Mesenchymal stem cell (in vitro differentiated cells and primary cell): ENCODE measurements around the gene SLC35E1.

ENCODE experiments used
- DNase-seq: peaks from one replicate; pipeline ENCODE4 v3.0.0-alpha.2; 2013
- H2AFZ ChIP-seq: one replicate; pipeline ENCODE4 v1.6.1; 2013; ENCODE audit warnings: low read depth, mild to moderate bottlenecking, control low read depth, inconsistent platforms, low read length, moderate library complexity
- H2AK5ac ChIP-seq: 2 replicates; pipeline ENCODE4 v1.6.1; 2013; ENCODE audit warnings: low read length, moderate library complexity, mild to moderate bottlenecking, inconsistent platforms; ENCODE audit not compliant: severe bottlenecking
- H2BK120ac ChIP-seq: one replicate; pipeline ENCODE4 v1.6.1; 2013; ENCODE audit warnings: low read depth, mild to moderate bottlenecking, inconsistent platforms, low read length, moderate library complexity
- H2BK12ac ChIP-seq, 2 experiments: one replicate each; pipeline ENCODE4 v1.6.1; 2013; ENCODE audit warnings: inconsistent platforms in 2 of 2, low read length in 2 of 2, mild to moderate bottlenecking in 2 of 2, moderate library complexity in 2 of 2, control low read depth in 1 of 2
- H2BK15ac ChIP-seq: one replicate; pipeline ENCODE4 v1.6.1; 2013; ENCODE audit warnings: mild to moderate bottlenecking, low read depth, inconsistent platforms; ENCODE audit not compliant: poor library complexity, severe bottlenecking
- H2BK5ac ChIP-seq: 2 replicates; pipeline ENCODE4 v1.6.1; 2013; ENCODE audit warnings: low read depth, mild to moderate bottlenecking, low read length, control low read depth, inconsistent platforms; ENCODE audit not compliant: poor library complexity, severe bottlenecking
- H3K14ac ChIP-seq, 2 experiments: one replicate each; pipeline ENCODE4 v1.6.1; 2013; ENCODE audit warnings: inconsistent platforms in 2 of 2, low read length in 2 of 2, control low read depth in 1 of 2, mild to moderate bottlenecking in 1 of 2, moderate library complexity in 1 of 2
- H3K18ac ChIP-seq, 2 experiments: one replicate each; pipeline ENCODE4 v1.6.1; 2013; ENCODE audit warnings: inconsistent platforms in 2 of 2, low read length in 2 of 2, control low read depth in 1 of 2, low read depth in 1 of 2, mild to moderate bottlenecking in 1 of 2
- H3K23ac ChIP-seq, 2 experiments: one replicate each; pipeline ENCODE4 v1.6.1; 2013; ENCODE audit warnings: inconsistent platforms in 2 of 2, low read length in 2 of 2, mild to moderate bottlenecking in 2 of 2, moderate library complexity in 2 of 2, control low read depth in 1 of 2
- H3K27ac ChIP-seq: 2 replicates; pipeline ENCODE4 v1.5.1; 2013; ENCODE audit warnings: mild to moderate bottlenecking, moderate library complexity, low read length, control low read depth, inconsistent platforms; ENCODE audit not compliant: poor library complexity, severe bottlenecking
- H3K27me3 ChIP-seq, 2 experiments: 2 replicates each; pipeline versions ENCODE4 v1.6.1 to v1.7.0; 2013; ENCODE audit warnings: low read length in 2 of 2, mild to moderate bottlenecking in 2 of 2, moderate library complexity in 2 of 2, control low read depth in 1 of 2, inconsistent platforms in 1 of 2; ENCODE audit not compliant: control insufficient read depth in 1 of 2, insufficient read depth in 1 of 2
- H3K36me3 ChIP-seq, 2 experiments: 2 replicates each; pipeline versions ENCODE4 v1.6.1 to v1.7.0; 2013; ENCODE audit warnings: low read length in 2 of 2, control low read depth in 1 of 2, inconsistent platforms in 1 of 2, low read depth in 1 of 2, mild to moderate bottlenecking in 1 of 2; ENCODE audit not compliant: insufficient read depth in 2 of 2, control insufficient read depth in 1 of 2
- H3K4ac ChIP-seq, 2 experiments: one replicate each; pipeline ENCODE4 v1.6.1; 2013; ENCODE audit warnings: inconsistent platforms in 2 of 2, low read length in 2 of 2, mild to moderate bottlenecking in 2 of 2, moderate library complexity in 2 of 2, control low read depth in 1 of 2, low read depth in 1 of 2
- H3K4me1 ChIP-seq: 2 replicates; pipeline ENCODE4 v1.6.1; 2013; ENCODE audit warnings: low read depth, low read length, control low read depth; ENCODE audit not compliant: control insufficient read depth, insufficient read depth
- H3K4me2 ChIP-seq: 2 replicates; pipeline ENCODE4 v1.6.1; 2013; ENCODE audit warnings: low read length, mild to moderate bottlenecking, inconsistent platforms; ENCODE audit not compliant: poor library complexity, severe bottlenecking
- H3K4me3 ChIP-seq, 2 experiments: 2 replicates each; pipeline versions ENCODE4 v1.5.1 to v1.7.0; 2013; ENCODE audit warnings: low read length in 2 of 2, mild to moderate bottlenecking in 2 of 2, control low read depth in 1 of 2, low read depth in 1 of 2; ENCODE audit not compliant: insufficient read depth in 1 of 2
- H3K79me1 ChIP-seq: replicated peaks from 2 replicates; pipeline ENCODE4 v1.6.1; 2013; ENCODE audit warnings: mild to moderate bottlenecking, control low read depth, low read length, inconsistent platforms; ENCODE audit not compliant: poor library complexity, severe bottlenecking
- H3K9ac ChIP-seq: 2 replicates; pipeline ENCODE4 v1.7.0; 2013; ENCODE audit warnings: mild to moderate bottlenecking, low read length, moderate library complexity
- H3K9me3 ChIP-seq: 2 replicates; pipeline ENCODE4 v1.7.0; 2013; ENCODE audit warnings: mild to moderate bottlenecking, low read length; ENCODE audit not compliant: control insufficient read depth
- H4K8ac ChIP-seq: one replicate; pipeline ENCODE4 v1.6.1; 2013; ENCODE audit warnings: inconsistent platforms, mild to moderate bottlenecking, low read length, moderate library complexity
- H4K91ac ChIP-seq: one replicate; pipeline ENCODE4 v1.6.1; 2013; ENCODE audit warnings: mild to moderate bottlenecking, low read length, inconsistent platforms
- WGBS: methylation state at CpG from one replicate; pipeline ENCODE4 v1.1.7; 2013; ENCODE audit warnings: mixed read lengths; 5-methylcytosine and 5-hydroxymethylcytosine counted together

Gene SLC35E1

DNA sequence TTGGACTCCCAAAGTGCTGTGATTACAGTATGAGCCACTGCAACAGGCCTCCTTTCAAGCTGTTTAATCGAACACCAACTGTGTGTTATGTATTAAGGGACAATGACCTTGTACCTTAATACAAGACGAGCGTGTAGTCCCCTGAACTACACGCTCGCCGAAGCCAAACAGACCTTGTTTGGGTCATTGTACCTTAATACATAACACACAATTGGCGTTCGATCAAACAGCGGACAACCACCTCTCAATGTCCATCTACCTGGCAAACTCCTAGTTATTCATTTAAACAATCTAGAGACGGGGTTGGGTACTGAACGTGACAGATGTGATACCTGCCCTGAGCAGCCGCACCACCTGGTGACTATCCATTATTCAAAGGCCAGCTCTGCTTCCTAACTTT is 31.3 kb downstream of the SLC35E1 start:
- Histone ChIP-seq H3K27me3 (no peaks in the 10 kb centered on the region), H3K4me1 (peaks cover 9% of the 10 kb centered on the region), H2BK120ac (no peak overlapping the region), H3K14ac (peak overlapping the region in 1 of 2 experiments; percentile 38), H3K79me1 (peaks cover 8% of the 10 kb centered on the region), H2AK5ac (no peak overlapping the region), H3K4ac (no peak overlapping the region), H3K4me3 (peak overlapping the region in 1 of 2 experiments; percentile 99), H2BK12ac (no peak overlapping the region), H3K9me3 (no peaks in the 10 kb centered on the region), H2AFZ (no peak overlapping the region), H3K4me2 (peak overlapping the region; percentile 78), H3K18ac (no peak overlapping the region), H3K23ac (peak overlapping the region in 1 of 2 experiments; percentile 72), H4K91ac (no peak overlapping the region), H2BK5ac (no peak overlapping the region), H3K27ac (peak overlapping the region; percentile 55), H2BK15ac (no peak overlapping the region), H3K9ac (peak overlapping the region; percentile 99), H3K36me3 (peaks cover 35 to 53% of the 10 kb centered on the region in 2 experiments), H4K8ac (no peak overlapping the region)
- DNase-seq = no peak
- WGBS = 90% methylated on average over 12 of the region's 12 CpGs

DNA sequence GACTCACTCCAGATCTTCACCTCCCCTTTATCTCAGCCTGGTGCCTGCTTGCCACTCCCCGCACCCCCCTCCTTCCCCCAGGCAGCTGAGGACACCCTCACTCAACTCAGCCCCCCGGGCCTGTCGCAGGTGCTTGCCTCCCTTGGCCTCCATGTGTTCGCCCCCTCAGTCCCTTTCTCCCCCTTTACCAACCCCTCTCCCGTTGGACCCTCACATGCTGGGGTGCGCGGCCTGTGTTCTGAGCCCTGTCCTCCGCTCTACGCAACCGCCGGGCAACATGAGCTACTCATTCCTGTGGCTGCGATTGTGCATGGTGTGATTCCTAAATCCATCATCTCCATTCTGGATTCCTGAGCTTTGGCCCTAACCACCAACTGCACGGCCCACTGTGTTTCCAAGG is 35.1 kb downstream of the SLC35E1 start:
- 97% methylated on average over 13 of the region's 13 CpGs for WGBS
- H3K27me3 ChIP-seq = no peaks in the 10 kb centered on the region

DNA sequence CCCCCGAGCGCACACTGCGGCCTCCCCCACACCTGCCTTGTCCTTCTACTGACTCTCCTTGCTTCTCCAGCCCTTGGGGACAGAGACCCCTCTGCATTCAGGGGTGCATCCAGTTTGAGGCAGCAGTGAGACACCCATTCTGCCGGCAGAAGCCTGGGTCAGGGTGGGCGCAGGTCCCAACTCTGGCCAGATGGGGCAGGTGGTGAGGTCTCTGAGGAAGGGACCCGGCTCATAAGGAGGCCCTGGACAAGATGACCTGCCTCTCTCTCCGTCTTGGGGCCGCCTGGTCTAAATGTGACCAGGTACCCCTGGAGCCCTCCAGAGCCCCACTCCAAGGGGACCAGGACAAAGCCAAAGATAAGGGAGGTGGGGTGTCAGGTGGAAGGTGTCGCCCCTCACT is 36.1 kb downstream of the SLC35E1 start:
- Histone ChIP-seq H2AFZ (no peak overlapping the region), H3K4me3 (no peak overlapping the region), H3K27me3 (no peaks in the 10 kb centered on the region), H3K4me1 (peaks cover 6% of the 10 kb centered on the region), H2BK15ac (no peak overlapping the region), H4K8ac (no peak overlapping the region), H3K79me1 (peaks cover 37% of the 10 kb centered on the region), H3K9ac (no peak overlapping the region), H3K27ac (no peak overlapping the region), H3K9me3 (no peaks in the 10 kb centered on the region), H3K4me2 (no peak overlapping the region), H3K18ac (no peak overlapping the region), H3K23ac (no peak overlapping the region), H2AK5ac (no peak overlapping the region), H4K91ac (no peak overlapping the region), H2BK12ac (no peak overlapping the region), H2BK5ac (no peak overlapping the region), H3K36me3 (peaks cover 82 to 94% of the 10 kb centered on the region in 2 experiments), H2BK120ac (no peak overlapping the region), H3K14ac (no peak overlapping the region), H3K4ac (no peak overlapping the region)
- 98% methylated on average over 7 of the region's 9 CpGs for WGBS
- no peak for DNase-seq

More for the DNA sequence above, 35.1 kb downstream of the SLC35E1 start:
- Histone ChIP-seq H3K79me1 (peaks cover 28% of the 10 kb centered on the region), H3K4me3 (no peak overlapping the region), H4K8ac (no peak overlapping the region), H3K4me2 (no peak overlapping the region), H2BK15ac (no peak overlapping the region), H3K27ac (no peak overlapping the region), H2AK5ac (no peak overlapping the region), H3K4ac (no peak overlapping the region), H2BK120ac (no peak overlapping the region), H2AFZ (no peak overlapping the region), H3K36me3 (peaks cover 73 to 85% of the 10 kb centered on the region in 2 experiments), H2BK12ac (no peak overlapping the region), H2BK5ac (no peak overlapping the region), H3K9ac (no peak overlapping the region), H3K4me1 (peaks cover 6% of the 10 kb centered on the region), H3K9me3 (no peaks in the 10 kb centered on the region), H3K23ac (peak overlapping the region in 1 of 2 experiments; percentile 68), H4K91ac (no peak overlapping the region), H3K14ac (no peak overlapping the region), H3K18ac (no peak overlapping the region)
- DNase-seq = no peak

DNA sequence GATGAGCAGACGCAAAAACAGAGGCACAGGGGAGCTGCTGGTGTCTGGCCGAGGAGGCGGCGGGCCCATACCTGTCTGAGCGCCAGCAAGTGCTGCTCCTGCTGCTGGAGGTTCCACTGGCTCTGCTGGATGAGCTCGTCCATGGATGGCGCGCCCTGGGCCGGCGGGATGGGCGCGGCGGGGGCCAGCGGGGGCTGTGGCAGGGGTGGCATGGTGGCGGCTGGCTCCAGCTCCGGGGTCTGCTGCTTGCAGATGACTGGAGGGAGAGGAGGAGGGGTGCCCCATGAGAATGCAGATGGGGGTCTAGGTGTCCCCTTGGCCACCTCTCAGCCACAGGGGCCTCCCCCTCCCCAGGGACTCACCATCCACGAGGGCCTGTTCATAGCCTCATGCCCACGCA is 36.8 kb downstream of the SLC35E1 start:
- Histone ChIP-seq H2AK5ac (no peak overlapping the region), H3K4me3 (no peak overlapping the region), H3K4me1 (no peaks in the 10 kb centered on the region), H3K36me3 (peaks cover 90 to 94% of the 10 kb centered on the region in 2 experiments), H3K4me2 (no peak overlapping the region), H3K18ac (no peak overlapping the region), H3K9ac (no peak overlapping the region), H2BK120ac (no peak overlapping the region), H4K8ac (no peak overlapping the region), H2BK5ac (no peak overlapping the region), H3K4ac (no peak overlapping the region), H4K91ac (no peak overlapping the region), H3K79me1 (peaks cover 43% of the 10 kb centered on the region), H2AFZ (no peak overlapping the region), H2BK12ac (no peak overlapping the region), H3K23ac (no peak overlapping the region), H3K9me3 (no peaks in the 10 kb centered on the region), H2BK15ac (no peak overlapping the region), H3K27me3 (no peaks in the 10 kb centered on the region), H3K14ac (no peak overlapping the region), H3K27ac (no peak overlapping the region)
- over 99% methylated on average over 16 of the region's 18 CpGs for WGBS
- no peak for DNase-seq
